Keratinocyte (primary cell): ENCODE results near the gene GASK1A. TPM values are rescaled to one million over a fixed set of nuclear protein-coding genes. Genes with fewer than 3 reads are reported as not detected.
A peak's percentile ranks its signal among the peaks of the same experiment; 100 is the strongest.

Experiments used
- DNase-seq: peaks from one replicate; pipeline ENCODE4 v3.0.0-alpha.2; 2011; ENCODE audit warnings: low read depth, missing footprints, low spot score
- FAIRE-seq: peaks from 2 replicates; lab custom pipeline; 2011; peaks lifted over from hg19 to GRCh38; lab: Jason Lieb, UNC
- H2AFZ ChIP-seq: 2 replicates; pipeline ENCODE4 v1.6.0; 2012; ENCODE audit warnings: low read length, control low read depth, inconsistent platforms; ENCODE audit not compliant: control insufficient read depth
- H3K27ac ChIP-seq: 2 replicates; pipeline ENCODE4 v1.5.1; 2011; ENCODE audit warnings: low read length; ENCODE audit not compliant: control insufficient read depth, insufficient read depth
- H3K27me3 ChIP-seq: 3 replicates; pipeline ENCODE4 v1.6.0; 2011; ENCODE audit warnings: low read length; ENCODE audit not compliant: control insufficient read depth, insufficient read depth; ENCODE audit errors: extremely low read depth
- H3K36me3 ChIP-seq, 2 experiments: 2 replicates in 1 of 2; 3 replicates in 1 of 2; pipeline ENCODE4 v1.5.1; 2011; ENCODE audit warnings: low read length in 2 of 2, mild to moderate bottlenecking in 1 of 2; ENCODE audit not compliant: control insufficient read depth in 2 of 2, insufficient read depth in 2 of 2; ENCODE audit errors: extremely low read depth in 1 of 2
- H3K4me1 ChIP-seq: 3 replicates; pipeline ENCODE4 v1.5.1; 2011; ENCODE audit warnings: low read length; ENCODE audit not compliant: control insufficient read depth, insufficient read depth; ENCODE audit errors: extremely low read depth
- H3K4me2 ChIP-seq: 3 replicates; pipeline ENCODE4 v1.6.0; 2011; ENCODE audit warnings: low read depth, low read length; ENCODE audit not compliant: control insufficient read depth, insufficient read depth; ENCODE audit errors: extremely low read depth
- H3K4me3 ChIP-seq, 3 experiments: fragments of 200-600 bp in 1 of 3; sonication (generic) in 1 of 3; 2 replicates in 2 of 3; 3 replicates in 1 of 3; pipeline ENCODE4 v1.5.1; 2011 to 2016; ENCODE audit warnings: low read length in 3 of 3, mild to moderate bottlenecking in 3 of 3, control low read depth in 2 of 3, inconsistent platforms in 1 of 3, low read depth in 1 of 3, mixed read lengths in 1 of 3, mixed run types in 1 of 3, moderate library complexity in 1 of 3; ENCODE audit not compliant: control insufficient read depth in 2 of 3, insufficient read depth in 2 of 3; ENCODE audit errors: extremely low read depth in 1 of 3
- H3K79me2 ChIP-seq: 2 replicates; pipeline ENCODE4 v1.6.0; 2012; ENCODE audit warnings: low read length; ENCODE audit not compliant: control insufficient read depth, insufficient read depth
- H3K9ac ChIP-seq: 3 replicates; pipeline ENCODE4 v1.6.0; 2011; ENCODE audit warnings: low read length; ENCODE audit not compliant: control insufficient read depth, insufficient read depth; ENCODE audit errors: extremely low read depth
- H3K9me1 ChIP-seq: 3 replicates; pipeline ENCODE4 v1.6.0; 2011; ENCODE audit warnings: low read length; ENCODE audit not compliant: control insufficient read depth, insufficient read depth; ENCODE audit errors: extremely low read depth
- H3K9me3 ChIP-seq: 2 replicates; pipeline ENCODE4 v1.5.1; 2012; ENCODE audit warnings: low read depth, low read length; ENCODE audit not compliant: control insufficient read depth
- H4K20me1 ChIP-seq: 3 replicates; pipeline ENCODE4 v1.6.0; 2011; ENCODE audit warnings: low read length; ENCODE audit not compliant: control insufficient read depth, insufficient read depth; ENCODE audit errors: extremely low read depth
- EZH2 ChIP-seq: IDR thresholded peaks from one replicate; pipeline ENCODE4 v1.6.1; 2012; ENCODE audit warnings: inconsistent platforms, mild to moderate bottlenecking, low read length, moderate library complexity
- dilution Hi-C: fragments of 300-500 bp; cut with MboI; formaldehyde crosslinking; loops from one replicate; pipeline ENCODE4 v1.7.0; 2020; ENCODE audit warnings: low sequenced_read_pairs; ENCODE audit not compliant: extremely low pct_ligation_motif_present
- polyA plus RNA-seq, 5 experiments: library from polyadenylated mRNA; depleted of rRNA in 3 of 5; stranded (reverse) in 3 of 5; stranded (forward) in 1 of 5; unstranded in 1 of 5; fragments of >200 nt; gene quantifications; 1 replicate in 1 of 5; 2 replicates in 3 of 5; 3 replicates in 1 of 5; pipeline versions ENCODE4 v1.2.1 to v1.2.3, GENCODE V29; 2011 to 2012; ENCODE audit warnings: missing spikeins in 2 of 5, low read depth in 1 of 5, low replicate concordance in 1 of 5
- TF ChIP-seq, protein P1 (sequence below), 3 experiments: IDR thresholded peaks in 1 of 3; conservative IDR thresholded peaks in 1 of 3; optimal IDR thresholded peaks in 1 of 3; 2 replicates in 2 of 3; 3 replicates in 1 of 3; pipeline versions ENCODE3 to v1.5.1; 2011; ENCODE audit warnings: low read length in 3 of 3, mild to moderate bottlenecking in 3 of 3, moderate library complexity in 2 of 3, control low read depth in 1 of 3, inconsistent platforms in 1 of 3; ENCODE audit not compliant: insufficient read depth in 2 of 3; ENCODE audit errors: extremely low read depth in 1 of 3

The GASK1A gene
- polyA plus RNA-seq, 1 donor (not counting 4 experiments of a cell fraction or from before 2014, with no cell fraction given), result 0.30 TPM

DNA sequence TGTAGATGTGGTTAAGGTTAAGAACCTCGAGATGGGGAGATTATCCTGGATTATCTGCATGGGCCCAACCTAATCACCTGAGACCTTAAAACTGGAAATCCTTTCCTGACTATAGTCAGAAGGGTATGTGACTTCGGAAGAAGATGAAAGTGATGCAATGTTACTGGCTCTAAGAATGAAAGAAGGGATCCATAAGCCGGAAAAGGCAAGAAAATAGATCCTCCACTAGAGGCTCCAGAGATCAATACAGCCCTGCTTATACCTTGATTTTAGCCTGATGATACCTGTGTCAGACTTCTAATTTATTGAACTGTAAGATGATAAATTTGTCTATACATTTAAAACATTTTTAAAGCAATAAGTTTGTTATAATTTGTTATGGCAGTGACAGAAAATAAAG, 21.5 kb upstream of the GASK1A start:
- Histone ChIP-seq H3K9me1 (no peaks in the 10 kb centered on the region), H3K9me3 (no peaks in the 10 kb centered on the region), H3K36me3 (no peaks in the 10 kb centered on the region), H3K4me1 (no peaks in the 10 kb centered on the region), H3K4me2 (no peak overlapping the region), H3K4me3 (no peak overlapping the region), H3K79me2 (no peaks in the 10 kb centered on the region), H3K9ac (no peak overlapping the region), H3K27me3 (no peaks in the 10 kb centered on the region), H3K27ac (no peak overlapping the region), H2AFZ (no peak overlapping the region), H4K20me1 (no peaks in the 10 kb centered on the region)
- FAIRE-seq (no peak), DNase-seq (no peak)
- dilution Hi-C loops, result no loop called here
- TF ChIP-seq EZH2, result no peak
- TF ChIP-seq, protein P1, sequence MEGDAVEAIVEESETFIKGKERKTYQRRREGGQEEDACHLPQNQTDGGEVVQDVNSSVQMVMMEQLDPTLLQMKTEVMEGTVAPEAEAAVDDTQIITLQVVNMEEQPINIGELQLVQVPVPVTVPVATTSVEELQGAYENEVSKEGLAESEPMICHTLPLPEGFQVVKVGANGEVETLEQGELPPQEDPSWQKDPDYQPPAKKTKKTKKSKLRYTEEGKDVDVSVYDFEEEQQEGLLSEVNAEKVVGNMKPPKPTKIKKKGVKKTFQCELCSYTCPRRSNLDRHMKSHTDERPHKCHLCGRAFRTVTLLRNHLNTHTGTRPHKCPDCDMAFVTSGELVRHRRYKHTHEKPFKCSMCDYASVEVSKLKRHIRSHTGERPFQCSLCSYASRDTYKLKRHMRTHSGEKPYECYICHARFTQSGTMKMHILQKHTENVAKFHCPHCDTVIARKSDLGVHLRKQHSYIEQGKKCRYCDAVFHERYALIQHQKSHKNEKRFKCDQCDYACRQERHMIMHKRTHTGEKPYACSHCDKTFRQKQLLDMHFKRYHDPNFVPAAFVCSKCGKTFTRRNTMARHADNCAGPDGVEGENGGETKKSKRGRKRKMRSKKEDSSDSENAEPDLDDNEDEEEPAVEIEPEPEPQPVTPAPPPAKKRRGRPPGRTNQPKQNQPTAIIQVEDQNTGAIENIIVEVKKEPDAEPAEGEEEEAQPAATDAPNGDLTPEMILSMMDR (optimal IDR thresholded peaks at IDR 0.05 in 1 of 3, IDR thresholded peaks at IDR 0.05 in 1 of 3, conservative IDR thresholded peaks at IDR 0.05 in 1 of 3; ENCODE audit: extremely low read depth in 1 of 3, insufficient read depth in 2 of 3, low read length in 3 of 3), result peak in 1 of 3 experiments; percentile 21

DNA sequence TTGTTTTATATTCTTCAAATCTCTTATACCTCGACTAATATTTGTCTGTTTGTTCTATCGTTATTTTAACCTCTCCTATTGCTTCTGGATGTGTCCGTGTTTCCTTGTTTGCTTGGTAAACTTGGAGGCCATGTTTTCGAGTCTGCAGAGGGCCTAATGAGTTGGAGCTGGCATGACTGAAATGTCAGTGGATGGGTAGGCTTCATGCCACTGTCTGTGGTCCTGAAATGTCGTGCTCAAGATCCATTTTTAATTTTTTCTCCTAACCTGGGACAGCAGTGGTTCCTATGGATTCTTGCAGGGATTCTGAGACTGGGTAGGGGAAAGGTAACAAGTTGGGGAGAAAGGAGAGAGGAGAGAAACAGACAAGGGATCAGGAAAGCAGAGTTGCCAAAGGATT, 18.8 kb upstream of the GASK1A start:
- dilution Hi-C loops, result loop anchor here (10.0 kb wide), 1 partner anchor 185 kb away; no protein-coding TSS in a partner anchor
- Histone ChIP-seq H3K4me1 (no peaks in the 10 kb centered on the region), H3K27me3 (no peaks in the 10 kb centered on the region), H3K36me3 (no peaks in the 10 kb centered on the region), H3K27ac (no peak overlapping the region), H3K9me3 (no peaks in the 10 kb centered on the region), H3K9me1 (no peaks in the 10 kb centered on the region), H3K4me2 (no peak overlapping the region), H4K20me1 (no peaks in the 10 kb centered on the region), H3K4me3 (no peak overlapping the region), H2AFZ (no peak overlapping the region), H3K79me2 (no peaks in the 10 kb centered on the region), H3K9ac (no peak overlapping the region)
- DNase-seq (no peak), FAIRE-seq (no peak)
- TF ChIP-seq, protein P1 (optimal IDR thresholded peaks at IDR 0.05 in 1 of 3, IDR thresholded peaks at IDR 0.05 in 1 of 3, conservative IDR thresholded peaks at IDR 0.05 in 1 of 3; ENCODE audit: extremely low read depth in 1 of 3, insufficient read depth in 2 of 3, low read length in 3 of 3), result no peak
